Activated CD4-positive, alpha-beta T cell treated with anti-CD3 and anti-CD28 coated beads, Interleukin-2, amount 50 U/mL, for 4 hours (primary cell): ENCODE data around the gene CCBE1.

Experiments used
- DNase-seq, 2 experiments: peaks; one replicate each; pipeline ENCODE4 v3.0.0-alpha.2; 2020

CCBE1 gene

GRCh38 chr18:59437851-59438569 lies 259.2 kb downstream of the CCBE1 start:
- DNase-seq, result no peak

GRCh38 chr18:59432803-59433597 lies 264.2 kb downstream of the CCBE1 start:
- DNase-seq, result no peak

- no peak for DNase-seq
Observed at GRCh38 chr18:59431131-59431530, 266.1 kb downstream of the CCBE1 start.

- no peak for DNase-seq
Observed at GRCh38 chr18:59429608-59430007, 267.6 kb downstream of the CCBE1 start.

- no peak for DNase-seq
Observed at GRCh38 chr18:59428018-59428417, 269.2 kb downstream of the CCBE1 start.

- DNase-seq, result no peak
Observed at GRCh38 chr18:59426855-59427254, 270.4 kb downstream of the CCBE1 start.

GRCh38 chr18:59423259-59423658 lies 274.0 kb downstream of the CCBE1 start:
- no peak for DNase-seq

- DNase-seq, result no peak
Observed at GRCh38 chr18:59420244-59420643, 277.0 kb downstream of the CCBE1 start.

GRCh38 chr18:59419386-59419785 lies 277.8 kb downstream of the CCBE1 start:
- no peak for DNase-seq

GRCh38 chr18:59416818-59417217 lies 280.4 kb downstream of the CCBE1 start:
- DNase-seq, result no peak

- no peak for DNase-seq
Observed at GRCh38 chr18:59414111-59414653, 283.0 kb downstream of the CCBE1 start.

- peak; percentile 68 to 70 for DNase-seq
Observed at GRCh38 chr18:59402432-59403090, 294.7 kb downstream of the CCBE1 start.

GRCh38 chr18:59400407-59400806 lies 296.8 kb downstream of the CCBE1 start:
- DNase-seq, result no peak

- DNase-seq, result no peak
Observed at GRCh38 chr18:59395226-59396175, 301.7 kb downstream of the CCBE1 start.

- no peak for DNase-seq
Observed at GRCh38 chr18:59393381-59393780, 303.8 kb downstream of the CCBE1 start.

GRCh38 chr18:59388817-59389216 lies 308.4 kb downstream of the CCBE1 start:
- no peak for DNase-seq

GRCh38 chr18:59387687-59388565 lies 309.3 kb downstream of the CCBE1 start:
- DNase-seq, result no peak

- no peak for DNase-seq
Observed at GRCh38 chr18:59386909-59387686, 310.1 kb downstream of the CCBE1 start.

- no peak for DNase-seq
Observed at GRCh38 chr18:59385191-59385590, 312.0 kb downstream of the CCBE1 start.

GRCh38 chr18:59383851-59384250 lies 313.4 kb downstream of the CCBE1 start:
- DNase-seq, result no peak
